Measurements from ENCODE around the gene SKAP2. TPM values are rescaled to one million over a fixed set of nuclear protein-coding genes. Genes with fewer than 3 reads are reported as not detected.

Gene SKAP2
- total RNA-seq, 6 experiments from 2014 or later, result 7.2 to 12.3 (median 9.1) TPM

DNA sequence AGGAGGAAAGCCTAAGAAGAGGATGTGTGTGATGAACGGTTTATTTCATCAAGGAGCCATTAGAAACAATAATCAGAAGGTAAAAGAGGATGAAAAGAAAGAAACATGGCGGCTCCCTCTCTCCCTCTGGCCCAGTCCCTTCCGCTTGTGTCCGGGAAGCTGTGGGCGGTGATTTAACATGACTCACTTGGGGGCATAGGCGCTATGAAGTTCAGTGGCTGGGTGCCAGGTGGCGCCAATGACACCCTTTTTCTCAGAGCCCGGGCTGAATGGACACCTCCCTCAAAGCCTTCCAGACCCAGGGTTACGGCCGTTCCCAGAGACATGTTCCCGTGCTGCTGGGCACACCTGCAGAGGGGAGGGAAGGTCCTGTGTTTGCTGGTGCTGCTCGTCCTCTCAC is 244.0 kb downstream of the SKAP2 start:
- H3K27ac Mint-ChIP-seq, result no peak overlapping the region
- TF ChIP-seq CTCF (IDR thresholded peaks at IDR 0.05), result no peak
- H3K4me1 Mint-ChIP-seq (ENCODE audit: low read depth), result no peaks in the 10 kb centered on the region
- H3K27me3 Mint-ChIP-seq (ENCODE audit: insufficient read depth), result peaks cover 17% of the 10 kb centered on the region
- H3K36me3 Mint-ChIP-seq (ENCODE audit: low read depth), result no peaks in the 10 kb centered on the region
- H3K9me3 Mint-ChIP-seq, result peaks cover 27% of the 10 kb centered on the region
- no peak for DNase-seq
- no peak overlapping the region for H3K4me3 Mint-ChIP-seq

GRCh38 chr7:26619348-26619984 is 244.9 kb downstream of the SKAP2 start:
- no peak for DNase-seq

DNA sequence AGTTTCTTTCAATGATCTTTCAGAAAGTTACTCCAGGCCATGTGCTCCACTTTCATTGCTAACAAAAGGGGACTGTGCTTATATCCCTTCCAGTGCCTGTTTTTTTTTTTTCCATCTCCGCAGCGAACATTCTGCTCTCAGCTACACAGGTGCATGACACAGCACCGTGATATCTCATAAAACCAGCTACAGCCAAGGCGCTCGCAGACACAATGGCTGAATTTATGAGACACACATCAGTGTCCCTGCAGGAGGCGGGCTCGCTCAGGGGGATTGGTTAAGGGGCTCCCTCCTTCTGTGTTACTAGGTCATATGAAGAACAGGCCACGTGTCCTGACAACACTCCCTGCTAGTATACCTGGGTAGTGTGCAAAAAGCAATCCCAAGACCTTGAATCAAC is 245.5 kb downstream of the SKAP2 start:
- no peak for DNase-seq
- H3K27ac Mint-ChIP-seq, result no peak overlapping the region
- peaks cover 10% of the 10 kb centered on the region for H3K27me3 Mint-ChIP-seq (ENCODE audit: insufficient read depth)
- no peak for TF ChIP-seq CTCF (IDR thresholded peaks at IDR 0.05)
- H3K36me3 Mint-ChIP-seq (ENCODE audit: low read depth), result no peaks in the 10 kb centered on the region
- no peak overlapping the region for H3K4me3 Mint-ChIP-seq
- H3K4me1 Mint-ChIP-seq (ENCODE audit: low read depth), result no peaks in the 10 kb centered on the region
- H3K9me3 Mint-ChIP-seq, result peaks cover 29% of the 10 kb centered on the region

More at GRCh38 chr7:26619348-26619984, 244.9 kb downstream of the SKAP2 start:
- Mint-ChIP-seq H3K4me3 (no peak overlapping the region), H3K4me1 (ENCODE audit: low read depth) (no peaks in the 10 kb centered on the region), H3K9me3 (peaks cover 27% of the 10 kb centered on the region), H3K36me3 (ENCODE audit: low read depth) (no peaks in the 10 kb centered on the region), H3K27ac (no peak overlapping the region), H3K27me3 (ENCODE audit: insufficient read depth) (peaks cover 10% of the 10 kb centered on the region)
- TF ChIP-seq CTCF (IDR thresholded peaks at IDR 0.05), result no peak

- TF ChIP-seq CTCF (IDR thresholded peaks at IDR 0.05), result no peak
- H3K4me3 Mint-ChIP-seq, result no peak overlapping the region
- peaks cover 30% of the 10 kb centered on the region for H3K9me3 Mint-ChIP-seq
- no peaks in the 10 kb centered on the region for H3K4me1 Mint-ChIP-seq (ENCODE audit: low read depth)
- no peaks in the 10 kb centered on the region for H3K36me3 Mint-ChIP-seq (ENCODE audit: low read depth)
- H3K27me3 Mint-ChIP-seq (ENCODE audit: insufficient read depth), result peaks cover 10% of the 10 kb centered on the region
- H3K27ac Mint-ChIP-seq, result no peak overlapping the region
- no peak for DNase-seq
These were observed 245.9 kb downstream of the SKAP2 start for GRCh38 chr7:26618449-26618848.

Other genes starting within 250 kb of the SKAP2 start
- under 1 TPM; 0.28 to 0.81 (median 0.45) TPM for gene HOXA1, start 231.4 kb upstream of the SKAP2 start, total RNA-seq (2021; fragmentation: NEBNext Ultra II Directional; extraction: Animal tissue kit (Norgen Biotek cat#: 25700))
- gene HOXA2, start 238.1 kb upstream of the SKAP2 start, total RNA-seq (2021; fragmentation: NEBNext Ultra II Directional; extraction: Animal tissue kit (Norgen Biotek cat#: 25700)), result under 1 TPM in 3 of 6 experiments, not detected in 3; 0.10 to 0.17 (median 0.14) TPM